Measurements from ENCODE around the gene KCTD3. TPM values are rescaled to one million over a fixed set of nuclear protein-coding genes. Genes with fewer than 3 reads are reported as not detected.

Gene KCTD3
- total RNA-seq, 1 donor from 2014 or later, result 13.0 TPM

- intact Hi-C loops (cut with DNase I), result no loop called here
- no peak for ATAC-seq
- no peak for DNase-seq (ENCODE audit: missing footprints)
These were observed 32.4 kb downstream of the KCTD3 start for GRCh38 chr1:215599418-215600074.

DNA sequence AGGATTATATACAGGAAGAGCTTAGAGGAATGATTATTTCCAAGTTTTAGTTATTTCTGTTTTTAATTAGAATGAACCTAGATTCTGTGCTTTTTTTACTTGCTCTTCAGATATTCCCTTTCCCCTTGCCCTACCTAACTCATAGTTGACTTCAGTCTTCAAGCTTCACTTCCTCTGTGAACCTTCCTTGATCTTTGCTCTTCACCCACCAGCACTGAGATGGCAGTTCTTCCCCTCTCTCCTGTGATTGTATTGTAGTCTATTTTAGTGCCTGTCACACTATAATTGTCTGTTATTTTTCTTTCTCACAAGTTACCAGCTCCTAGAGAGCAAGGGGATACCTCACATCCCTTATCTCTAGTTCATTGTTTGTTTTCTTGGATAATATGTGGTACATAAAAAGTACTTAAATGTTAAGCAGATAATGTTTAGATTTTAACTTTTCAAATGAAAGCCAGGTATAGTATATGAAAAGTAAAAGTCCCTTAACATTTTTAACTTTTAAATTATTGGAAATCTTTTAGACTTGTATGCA lies 33.2 kb downstream of the KCTD3 start:
- intact Hi-C loops (cut with DNase I), result no loop called here
- DNase-seq (ENCODE audit: missing footprints), result no peak
- no peak for ATAC-seq

- intact Hi-C loops (cut with DNase I), result no loop called here
- no peak for ATAC-seq
These were observed 33.8 kb downstream of the KCTD3 start for GRCh38 chr1:215600867-215601266.

GRCh38 chr1:215601276-215601675 lies 34.2 kb downstream of the KCTD3 start:
- intact Hi-C loops (cut with DNase I), result no loop called here
- ATAC-seq (no peak), DNase-seq (ENCODE audit: missing footprints) (no peak)

More at GRCh38 chr1:215600867-215601266, 33.8 kb downstream of the KCTD3 start:
- DNase-seq (ENCODE audit: missing footprints), result no peak

GRCh38 chr1:215603319-215603718 lies 36.2 kb downstream of the KCTD3 start:
- ATAC-seq, result no peak

DNA sequence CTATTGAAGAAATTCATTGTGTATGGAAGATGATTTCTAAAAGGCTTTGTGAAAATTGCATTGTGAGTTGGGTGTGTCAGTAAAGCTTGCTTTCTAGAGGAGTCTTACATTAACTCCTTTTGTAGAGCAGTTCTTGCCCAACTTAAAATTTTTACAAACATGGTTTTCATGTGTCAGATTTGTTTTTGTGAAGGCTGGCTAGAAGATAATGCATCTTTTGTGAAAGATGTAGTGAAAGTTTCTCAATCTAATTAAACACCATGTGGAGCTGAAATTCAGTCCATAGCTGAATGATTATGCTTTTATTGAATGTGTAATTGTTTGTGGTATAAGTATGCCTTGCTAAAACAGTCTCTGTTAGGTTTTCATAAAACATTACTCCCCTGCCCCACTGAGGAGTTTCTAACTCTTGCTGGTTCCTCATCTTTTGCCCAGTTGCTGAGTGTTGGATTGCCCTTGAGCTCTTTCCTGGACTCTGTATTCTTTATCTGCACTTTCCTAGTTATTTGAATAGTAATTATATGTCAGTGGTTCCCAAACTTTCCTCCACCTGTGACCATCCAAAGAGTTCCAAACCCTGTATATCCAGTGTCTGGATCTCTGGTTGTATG lies 38.0 kb downstream of the KCTD3 start:
- no peak for DNase-seq (ENCODE audit: missing footprints)
- intact Hi-C loops (cut with DNase I), result loop anchor here (5.0 kb wide), 1 partner anchor 38 kb away; the partner anchor contains the start of gene KCTD3
- ATAC-seq, result no peak

More at GRCh38 chr1:215603319-215603718, 36.2 kb downstream of the KCTD3 start:
- no peak for DNase-seq (ENCODE audit: missing footprints)
- intact Hi-C loops (cut with DNase I), result no loop called here

DNA sequence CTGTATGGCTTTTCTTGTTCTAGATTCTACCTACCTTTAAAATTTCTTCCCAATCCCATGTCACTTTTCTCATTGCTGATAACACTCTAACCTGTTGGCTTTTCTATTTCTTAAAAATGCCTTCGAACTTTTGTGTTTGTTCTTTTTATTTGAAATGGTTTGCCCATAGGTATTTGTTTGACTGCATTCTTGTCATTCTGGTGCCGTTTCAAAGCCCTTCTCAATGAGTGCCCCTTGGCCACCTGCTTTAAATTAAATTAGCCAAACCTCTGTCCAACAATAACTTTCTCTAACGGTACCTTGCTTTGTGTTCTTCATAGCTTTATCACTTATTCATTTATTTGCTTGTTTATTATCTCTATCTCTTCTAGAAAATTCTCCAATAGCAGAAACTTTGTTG lies 38.9 kb downstream of the KCTD3 start:
- intact Hi-C loops (cut with DNase I), result loop anchor here (5.0 kb wide), 1 partner anchor 39 kb away; the partner anchor contains the start of gene KCTD3
- DNase-seq (ENCODE audit: missing footprints), result no peak
- ATAC-seq, result no peak

GRCh38 chr1:215606564-215607168 lies 39.6 kb downstream of the KCTD3 start:
- ATAC-seq (no peak), DNase-seq (ENCODE audit: missing footprints) (no peak)
- intact Hi-C loops (cut with DNase I), result loop anchor here (5.0 kb wide), 1 partner anchor 39 kb away; the partner anchor contains the start of gene KCTD3

DNA sequence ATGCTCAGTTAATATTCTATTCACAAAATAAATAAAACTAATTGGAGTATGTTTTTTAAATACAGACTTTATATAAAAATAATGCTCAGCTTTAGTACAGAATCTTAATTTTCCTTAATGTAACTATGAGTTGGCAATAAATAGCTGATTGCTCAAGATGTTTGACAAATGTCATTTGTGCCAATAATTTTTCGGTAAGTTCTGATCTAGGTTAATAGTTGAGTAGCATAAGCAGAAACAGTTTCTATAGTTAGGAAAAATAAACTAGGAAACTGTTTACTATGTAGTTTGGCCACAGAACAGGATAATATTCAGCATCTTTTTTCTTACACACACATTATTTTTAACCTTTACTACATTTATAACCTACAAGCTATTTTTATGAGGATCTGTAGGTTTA lies 40.3 kb downstream of the KCTD3 start:
- intact Hi-C loops (cut with DNase I), result loop anchor here (5.0 kb wide), 1 partner anchor 40 kb away; the partner anchor contains the start of gene KCTD3
- DNase-seq (ENCODE audit: missing footprints), result no peak

DNA sequence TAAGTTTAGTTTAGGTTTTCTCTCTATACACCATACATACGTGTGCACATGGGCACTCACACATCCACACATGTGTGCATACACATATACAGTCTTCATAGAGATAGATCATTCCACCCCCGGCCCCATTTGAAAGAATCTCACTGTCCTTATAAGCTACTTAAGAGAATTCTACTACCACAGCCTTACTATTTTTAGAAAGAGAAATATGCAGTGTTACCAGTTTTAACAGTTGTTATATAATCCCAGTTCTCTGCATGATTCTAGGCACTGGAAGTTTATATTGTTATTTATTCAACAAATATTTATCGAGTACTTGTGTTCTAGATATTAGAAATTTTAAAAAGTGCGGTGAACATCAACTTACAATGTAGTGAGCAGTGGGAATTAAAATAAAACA lies 41.5 kb downstream of the KCTD3 start:
- intact Hi-C loops (cut with DNase I), result loop anchor here (5.0 kb wide), 1 partner anchor 41 kb away; the partner anchor contains the start of gene KCTD3
- peak; percentile 26 for ATAC-seq

More for the DNA sequence above, 40.3 kb downstream of the KCTD3 start:
- no peak for ATAC-seq

DNA sequence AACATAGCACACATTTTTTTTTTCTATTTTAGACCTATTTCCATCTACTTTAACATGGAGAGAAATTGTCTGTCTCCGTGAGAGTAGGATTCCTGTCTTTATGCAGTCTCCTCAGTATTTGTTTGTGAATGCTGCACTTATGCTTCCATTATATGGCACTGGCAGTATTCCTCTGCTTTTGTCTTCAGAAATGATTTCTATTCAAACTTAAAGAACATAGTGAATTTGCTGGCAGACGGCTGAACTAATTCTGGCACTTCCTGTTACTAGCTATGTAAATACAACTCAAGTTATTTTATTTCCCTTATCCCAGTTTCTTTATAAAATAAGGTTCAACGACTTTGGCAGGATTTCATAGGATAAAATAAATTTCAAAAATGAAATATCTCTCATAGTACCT lies 45.3 kb downstream of the KCTD3 start:
- intact Hi-C loops (cut with DNase I), result no loop called here
- DNase-seq (ENCODE audit: missing footprints) (no peak), ATAC-seq (no peak)

More for the DNA sequence above, 41.5 kb downstream of the KCTD3 start:
- DNase-seq (ENCODE audit: missing footprints), result no peak

DNA sequence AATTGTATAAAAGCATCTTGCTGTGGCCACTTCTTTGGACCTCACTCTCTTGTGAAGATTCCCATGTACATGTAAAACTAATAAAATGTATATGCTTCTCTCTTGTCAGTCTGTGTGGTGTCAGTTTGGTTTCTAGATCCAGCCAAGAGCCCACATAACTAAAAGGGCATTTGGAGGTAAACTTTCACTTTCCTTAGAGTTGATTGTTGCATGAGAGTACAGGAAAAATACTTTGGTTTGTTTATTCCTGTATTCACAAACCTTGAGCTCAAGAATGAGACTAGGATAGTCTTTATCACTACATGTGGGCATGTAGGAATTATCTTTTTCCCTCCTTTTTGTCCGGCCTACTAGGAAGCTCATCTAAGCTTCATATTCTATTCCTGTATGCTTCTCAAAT lies 50.9 kb downstream of the KCTD3 start:
- DNase-seq (ENCODE audit: missing footprints), result no peak
- intact Hi-C loops (cut with DNase I), result no loop called here

DNA sequence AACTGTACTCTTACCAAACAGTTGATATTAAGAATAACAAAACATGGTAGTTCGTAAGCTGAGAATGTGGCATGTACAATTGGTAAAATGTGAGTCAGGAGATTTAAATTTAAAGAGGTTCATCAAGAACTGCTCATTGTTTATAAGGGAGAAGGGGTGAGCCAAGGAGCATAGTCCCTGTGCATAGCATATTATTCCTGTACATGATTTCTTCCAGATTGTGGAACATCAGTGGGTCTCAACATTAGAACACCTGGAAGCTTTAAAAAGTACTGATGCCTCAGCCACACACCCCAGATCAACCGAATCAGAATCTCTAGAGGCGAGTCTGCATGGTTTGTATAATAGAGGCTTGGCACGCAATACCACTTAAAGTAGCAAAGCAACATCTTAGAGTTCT lies 56.1 kb downstream of the KCTD3 start:
- ATAC-seq (no peak), DNase-seq (ENCODE audit: missing footprints) (no peak)
- intact Hi-C loops (cut with DNase I), result no loop called here

More for the DNA sequence above, 50.9 kb downstream of the KCTD3 start:
- ATAC-seq, result no peak

DNA sequence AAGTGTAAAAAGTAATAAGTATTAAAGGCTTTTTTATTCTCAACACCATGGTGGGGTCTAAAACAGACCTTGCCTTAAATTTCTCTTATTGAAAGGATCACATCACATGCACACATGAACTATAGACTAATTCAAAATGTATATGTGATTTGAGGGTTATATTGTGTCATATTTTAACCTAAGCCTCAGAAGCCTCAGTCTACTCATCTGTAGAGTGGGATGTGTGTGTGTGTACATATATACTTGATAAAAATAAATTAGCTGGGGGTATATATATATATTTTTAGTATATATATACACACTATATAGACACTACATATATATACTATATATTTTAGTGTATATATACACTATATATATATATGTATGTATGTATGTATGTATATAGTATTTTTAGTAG lies 58.8 kb downstream of the KCTD3 start:
- DNase-seq (ENCODE audit: missing footprints) (no peak), ATAC-seq (no peak)
- intact Hi-C loops (cut with DNase I), result no loop called here

- intact Hi-C loops (cut with DNase I), result no loop called here
- ATAC-seq (no peak), DNase-seq (ENCODE audit: missing footprints) (no peak)
These were observed 63.9 kb downstream of the KCTD3 start for GRCh38 chr1:215631040-215631439.

GRCh38 chr1:215631489-215631888 lies 64.4 kb downstream of the KCTD3 start:
- intact Hi-C loops (cut with DNase I), result no loop called here
- DNase-seq (ENCODE audit: missing footprints), result no peak
- ATAC-seq, result no peak

- no peak for DNase-seq (ENCODE audit: missing footprints)
- intact Hi-C loops (cut with DNase I), result no loop called here
- ATAC-seq, result no peak
These were observed 68.7 kb downstream of the KCTD3 start for GRCh38 chr1:215635827-215636226.

GRCh38 chr1:215636258-215636965 lies 69.3 kb downstream of the KCTD3 start:
- ATAC-seq, result peak; percentile 92
- DNase-seq (ENCODE audit: missing footprints), result no peak
- intact Hi-C loops (cut with DNase I), result no loop called here

- intact Hi-C loops (cut with DNase I), result no loop called here
- DNase-seq (ENCODE audit: missing footprints) (no peak), ATAC-seq (peak; percentile 79)
These were observed 70.0 kb downstream of the KCTD3 start for GRCh38 chr1:215637041-215637573.

All from Right ventricle myocardium inferior (tissue), 1 donor.